GM13976 (cell line): ENCODE results near the gene ADGRG3.

Source experiments
- DNase-seq: peaks from one replicate; pipeline ENCODE4 v3.0.0; 2012; ENCODE audit warnings: low spot score
- CTCF ChIP-seq: IDR thresholded peaks from 2 replicates; pipeline ENCODE4 v1.5.1; 2012; ENCODE audit warnings: borderline replicate concordance, mild to moderate bottlenecking; ENCODE audit not compliant: insufficient read depth; ENCODE audit errors: extremely low read depth, missing control alignments, control extremely low read depth
- in situ Hi-C: fragments of 300-500 bp; cut with MboI; formaldehyde crosslinking; loops from one replicate; pipeline ENCODE4 v1.12.0; 2022; ENCODE audit warnings: low sequenced_read_pairs, mixed read lengths, inconsistent platforms; ENCODE audit not compliant: unreplicated experiment

The ADGRG3 gene

GRCh38 chr16:57736419-57737351, 68.6 kb downstream of the ADGRG3 start:
- TF ChIP-seq CTCF: peak; percentile 38
- in situ Hi-C loops: no loop called here
- no peak for DNase-seq

- TF ChIP-seq CTCF: no peak
- DNase-seq: no peak
- in situ Hi-C loops: no loop called here
These were observed 70.7 kb downstream of the ADGRG3 start for GRCh38 chr16:57738844-57739243.
